Stomach smooth muscle (tissue), 2 donors: ENCODE results near the gene GPR146.
"Not testable (repeated sequence)": the region's sequence is repeated elsewhere in the genome, so short reads cannot be mapped to it uniquely, and the experiment has no call there.

ENCODE experiments used
- H3K27ac ChIP-seq: one replicate; pipeline ENCODE4 v1.7.0; 2013; ENCODE audit warnings: mild to moderate bottlenecking, low read length, inconsistent platforms
- H3K27me3 ChIP-seq, 2 donors: one replicate each; pipeline ENCODE4 v1.7.0; 2013; ENCODE audit warnings: low read length in 2 of 2; ENCODE audit not compliant: insufficient read depth in 2 of 2, control insufficient read depth in 1 of 2
- H3K36me3 ChIP-seq, 2 donors: one replicate each; pipeline ENCODE4 v1.7.0; 2013; ENCODE audit warnings: low read length in 2 of 2; ENCODE audit not compliant: control insufficient read depth in 2 of 2, insufficient read depth in 2 of 2
- H3K4me1 ChIP-seq: one replicate; pipeline ENCODE4 v1.7.0; 2013; ENCODE audit warnings: low read length; ENCODE audit not compliant: control insufficient read depth, insufficient read depth
- H3K4me3 ChIP-seq, 2 donors: one replicate each; pipeline ENCODE4 v1.7.0; 2013; ENCODE audit warnings: low read length in 2 of 2
- H3K9ac ChIP-seq, 2 donors: one replicate each; pipeline ENCODE4 v1.7.0; 2013; ENCODE audit warnings: low read length in 2 of 2, mild to moderate bottlenecking in 1 of 2
- H3K9me3 ChIP-seq, 2 donors: one replicate each; pipeline ENCODE4 v1.7.0; 2013; ENCODE audit warnings: low read length in 2 of 2; ENCODE audit not compliant: control insufficient read depth in 2 of 2
- donor health status: healthy.
- donor health status: Pancreatic carcinoma.

GPR146 gene

DNA sequence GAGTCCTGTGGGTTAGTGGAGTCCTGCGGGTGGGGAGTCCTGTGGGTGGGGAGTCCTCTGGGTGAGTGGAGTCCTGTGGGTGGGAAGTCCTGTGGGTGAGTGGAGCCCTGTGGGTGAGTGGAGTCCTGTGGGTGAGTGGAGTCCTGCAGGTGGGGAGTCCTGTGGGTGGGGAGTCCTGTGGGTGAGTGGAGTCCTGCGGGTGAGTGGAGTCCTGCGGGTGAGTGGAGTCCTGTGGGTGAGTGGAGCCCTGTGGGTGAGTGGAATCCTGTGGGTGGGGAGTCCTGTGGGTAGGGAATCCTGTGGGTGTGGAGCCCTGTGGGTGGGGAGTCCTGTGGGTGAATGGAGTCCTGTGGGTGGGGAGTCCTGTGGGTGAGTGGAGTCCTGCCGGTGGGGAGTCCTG is 42.3 kb upstream of the GPR146 start:
- H3K27ac ChIP-seq, H3K4me3 ChIP-seq, H3K9ac ChIP-seq, H3K9me3 ChIP-seq, H3K27me3 ChIP-seq, H3K4me1 ChIP-seq: not testable (repeated sequence)
- H3K36me3 ChIP-seq = peaks cover 2 to 12% of the 10 kb centered on the region in 2 donors

DNA sequence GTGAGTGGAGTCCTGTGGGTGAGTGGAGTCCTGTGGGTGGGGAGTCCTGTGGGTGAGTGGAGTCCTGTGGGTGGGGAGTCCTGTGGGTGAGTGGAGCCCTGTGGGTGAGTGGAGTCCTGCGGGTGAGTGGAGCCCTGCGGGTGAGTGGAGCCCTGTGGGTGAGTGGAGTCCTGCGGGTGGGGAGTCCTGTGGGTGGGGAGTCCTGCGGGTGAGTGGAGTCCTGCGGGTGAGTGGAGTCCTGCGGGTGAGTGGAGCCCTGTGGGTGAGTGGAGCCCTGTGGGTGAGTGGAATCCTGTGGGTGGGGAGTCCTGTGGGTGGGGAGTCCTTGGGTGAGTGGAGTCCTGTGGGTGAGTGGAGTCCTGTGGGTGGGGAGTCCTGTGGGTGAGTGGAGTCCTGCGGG is 41.9 kb upstream of the GPR146 start:
- H3K4me3 ChIP-seq, H3K36me3 ChIP-seq, H3K27ac ChIP-seq, H3K4me1 ChIP-seq, H3K27me3 ChIP-seq, H3K9me3 ChIP-seq, H3K9ac ChIP-seq: not testable (repeated sequence)

DNA sequence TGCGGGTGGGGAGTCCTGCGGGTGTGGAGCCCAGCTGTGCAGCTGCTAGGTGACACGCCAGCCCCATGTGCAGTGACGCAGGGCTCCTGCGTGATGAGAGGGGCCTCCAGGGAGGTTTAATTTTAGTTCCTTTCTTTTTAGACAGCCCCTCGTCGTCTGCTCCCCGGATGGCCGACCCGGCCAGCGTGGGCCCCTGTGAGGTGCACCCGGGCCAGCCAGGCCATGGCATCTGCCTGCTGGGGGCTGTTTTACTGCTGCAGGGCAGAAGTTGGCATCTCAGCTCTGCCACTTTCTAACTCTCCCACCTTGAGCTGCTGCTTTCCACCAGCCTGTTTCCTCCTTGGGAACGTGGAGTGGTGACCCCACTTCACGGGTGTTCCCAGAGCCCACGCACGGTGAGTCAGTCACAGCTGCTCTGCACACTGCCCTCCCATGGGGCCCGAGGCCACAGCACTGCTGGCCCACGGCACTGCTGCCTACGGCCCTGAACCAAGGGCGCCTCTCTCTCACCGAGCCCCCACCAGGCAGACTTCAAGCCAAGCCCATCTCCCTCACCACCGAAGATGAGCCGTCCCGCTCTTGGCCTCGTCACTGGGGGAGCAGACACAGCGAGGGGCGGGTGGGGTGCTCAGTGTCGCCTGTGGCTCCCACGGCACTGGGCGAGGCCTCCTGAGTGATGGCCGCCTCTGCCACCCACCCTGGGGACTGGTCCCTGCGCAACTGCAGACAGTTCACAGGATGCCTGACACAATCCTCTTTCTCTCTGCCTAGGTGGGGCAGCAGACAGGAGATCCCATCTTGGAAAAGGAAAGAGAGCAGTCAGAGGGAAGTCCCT is 40.1 kb upstream of the GPR146 start:
- H3K4me3 ChIP-seq = no peak overlapping the region
- no peaks in the 10 kb centered on the region for H3K9me3 ChIP-seq
- H3K36me3 ChIP-seq = peaks cover 8 to 16% of the 10 kb centered on the region in 2 donors
- no peak overlapping the region for H3K9ac ChIP-seq
- no peak overlapping the region for H3K27ac ChIP-seq
- H3K4me1 ChIP-seq = no peaks in the 10 kb centered on the region
- no peaks in the 10 kb centered on the region for H3K27me3 ChIP-seq

- H3K27me3 ChIP-seq = no peaks in the 10 kb centered on the region
- H3K36me3 ChIP-seq = peaks cover 6 to 18% of the 10 kb centered on the region in 2 donors
- H3K4me1 ChIP-seq = no peaks in the 10 kb centered on the region
Measured at GRCh38 chr7:1005303-1005702, 39.0 kb upstream of the GPR146 start.

DNA sequence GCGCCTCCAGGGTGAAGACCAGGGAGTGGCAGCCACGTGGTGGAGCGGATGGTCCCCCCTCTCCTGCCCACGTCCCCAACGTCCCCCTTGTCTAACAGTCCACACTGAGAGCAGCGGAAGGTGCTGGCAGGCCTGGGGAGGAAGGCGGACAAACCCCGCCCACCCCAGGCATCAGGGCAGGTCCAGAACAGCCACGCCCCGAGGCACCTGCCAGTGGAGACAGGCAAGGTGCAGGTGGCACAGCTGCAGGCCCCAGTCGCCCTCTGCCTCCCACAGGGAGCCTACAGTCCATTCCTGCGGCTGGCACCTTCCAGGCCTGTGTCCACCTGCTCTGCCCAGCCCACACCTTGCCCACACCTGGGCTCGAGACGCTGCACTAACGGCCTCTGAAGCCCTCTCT is 36.4 kb upstream of the GPR146 start:
- Histone ChIP-seq H3K27ac (no peak overlapping the region), H3K9me3 (no peaks in the 10 kb centered on the region), H3K4me3 (no peak overlapping the region), H3K36me3 (peaks cover 6 to 18% of the 10 kb centered on the region in 2 donors), H3K4me1 (peaks cover 9% of the 10 kb centered on the region), H3K9ac (no peak overlapping the region), H3K27me3 (no peaks in the 10 kb centered on the region)

More at GRCh38 chr7:1005303-1005702, 39.0 kb upstream of the GPR146 start:
- H3K9ac ChIP-seq = no peak overlapping the region
- H3K4me3 ChIP-seq = no peak overlapping the region
- H3K9me3 ChIP-seq = no peaks in the 10 kb centered on the region
- no peak overlapping the region for H3K27ac ChIP-seq

DNA sequence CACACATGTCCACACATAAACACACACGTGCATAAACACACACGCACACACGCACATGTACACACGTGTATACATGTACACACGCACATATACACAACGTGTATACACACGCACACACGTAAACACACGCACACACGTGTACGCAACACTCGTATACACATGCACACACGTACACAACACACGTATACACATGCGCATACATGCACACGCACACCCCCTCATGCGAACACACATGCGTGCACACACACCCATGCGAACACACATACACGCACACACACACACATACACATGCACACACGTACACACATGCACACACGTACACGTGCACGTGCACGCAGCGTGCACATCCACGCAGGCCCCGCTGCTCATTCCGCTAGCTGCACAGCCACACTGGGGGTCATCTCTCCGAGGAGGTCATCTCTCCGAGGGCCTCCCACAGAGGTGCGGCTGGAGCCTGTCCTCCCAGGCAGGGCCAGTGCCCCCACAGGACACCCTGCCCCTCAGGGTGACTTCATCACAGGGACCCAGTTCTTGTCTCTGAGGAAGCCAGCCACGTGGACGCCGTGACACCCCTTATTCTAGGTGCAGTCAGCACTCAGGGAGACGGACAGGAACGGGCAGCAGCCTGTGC is 35.5 kb upstream of the GPR146 start:
- H3K27ac ChIP-seq = no peak overlapping the region
- H3K36me3 ChIP-seq = peaks cover 6 to 18% of the 10 kb centered on the region in 2 donors
- no peak overlapping the region for H3K4me3 ChIP-seq
- no peaks in the 10 kb centered on the region for H3K27me3 ChIP-seq
- H3K9me3 ChIP-seq = no peaks in the 10 kb centered on the region
- peaks cover 9% of the 10 kb centered on the region for H3K4me1 ChIP-seq
- H3K9ac ChIP-seq = no peak overlapping the region

DNA sequence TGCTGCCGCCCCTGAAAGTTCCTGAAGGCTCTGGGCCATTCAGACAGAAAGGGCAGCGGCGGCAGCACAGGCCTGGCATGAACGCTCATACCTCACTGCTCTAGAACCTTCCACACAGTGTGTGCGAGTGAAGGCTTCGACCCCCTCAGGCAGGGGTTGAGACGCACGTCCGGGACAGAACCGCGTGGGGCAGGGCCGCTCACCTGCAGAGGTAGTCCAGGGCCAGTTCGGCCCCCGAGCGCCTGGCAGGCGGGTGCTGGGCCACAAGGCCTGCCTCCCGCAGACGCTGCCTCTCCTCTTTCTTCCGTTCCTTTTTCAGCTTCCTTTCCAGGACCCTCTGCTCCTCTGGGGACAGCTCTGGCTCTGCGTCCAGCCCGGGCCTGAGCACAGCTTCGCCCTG is 34.6 kb upstream of the GPR146 start:
- peaks cover 9% of the 10 kb centered on the region for H3K4me1 ChIP-seq
- H3K36me3 ChIP-seq = peaks cover 6 to 16% of the 10 kb centered on the region in 2 donors
- H3K9me3 ChIP-seq = no peaks in the 10 kb centered on the region
- H3K4me3 ChIP-seq = no peak overlapping the region
- H3K27ac ChIP-seq = no peak overlapping the region
- no peak overlapping the region for H3K9ac ChIP-seq
- no peaks in the 10 kb centered on the region for H3K27me3 ChIP-seq

GRCh38 chr7:1010226-1010625 is 34.1 kb upstream of the GPR146 start:
- no peak overlapping the region for H3K9ac ChIP-seq
- peaks cover 9% of the 10 kb centered on the region for H3K4me1 ChIP-seq
- no peaks in the 10 kb centered on the region for H3K27me3 ChIP-seq
- H3K4me3 ChIP-seq = no peak overlapping the region
- peaks cover 6 to 16% of the 10 kb centered on the region in 2 donors for H3K36me3 ChIP-seq
- no peak overlapping the region for H3K27ac ChIP-seq
- H3K9me3 ChIP-seq = no peaks in the 10 kb centered on the region

DNA sequence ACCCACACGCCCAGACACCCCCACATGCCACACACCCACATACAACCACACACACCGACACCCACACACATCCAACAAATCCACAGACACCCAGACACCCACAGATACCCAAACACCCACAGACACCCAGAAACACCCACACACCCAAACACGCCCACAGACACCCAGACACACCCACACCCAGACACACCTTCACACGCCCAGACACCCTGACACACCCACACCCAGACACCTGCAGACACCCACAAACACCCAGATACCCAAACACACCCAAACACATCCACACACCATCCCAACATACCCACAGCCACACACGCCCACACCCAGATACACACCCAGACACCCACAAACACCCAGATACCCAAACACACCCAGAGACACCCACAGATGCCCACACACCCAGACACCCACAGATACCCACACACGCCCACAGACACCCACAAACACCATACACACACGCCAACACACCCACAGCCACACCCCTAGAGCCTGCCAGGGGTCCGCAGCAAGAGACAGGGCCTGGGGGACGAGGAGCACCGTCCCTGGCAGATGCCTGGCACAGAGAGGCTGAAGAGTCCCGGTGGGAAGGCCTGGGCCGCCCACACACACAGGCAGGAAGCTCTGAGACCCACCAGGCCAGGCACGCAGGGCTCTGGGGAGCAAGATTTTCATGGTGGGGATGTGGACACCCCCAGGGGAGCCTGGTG is 32.9 kb upstream of the GPR146 start:
- Histone ChIP-seq H3K4me1 (peaks cover 9% of the 10 kb centered on the region), H3K4me3 (no peak overlapping the region), H3K27me3 (no peaks in the 10 kb centered on the region), H3K27ac (no peak overlapping the region), H3K9me3 (no peaks in the 10 kb centered on the region), H3K36me3 (peaks cover 6 to 17% of the 10 kb centered on the region in 2 donors), H3K9ac (no peak overlapping the region)

- Histone ChIP-seq H3K36me3 (peaks cover 6 to 17% of the 10 kb centered on the region in 2 donors), H3K4me1 (peaks cover 9% of the 10 kb centered on the region), H3K27me3 (no peaks in the 10 kb centered on the region), H3K27ac (no peak overlapping the region), H3K9ac (no peak overlapping the region), H3K4me3 (no peak overlapping the region), H3K9me3 (no peaks in the 10 kb centered on the region)
Measured at GRCh38 chr7:1012004-1012715, 32.2 kb upstream of the GPR146 start.
